HG02884 (cell line): ENCODE measurements around the gene ELOVL3.
"Not testable (repeated sequence)": the region's sequence is repeated elsewhere in the genome, so short reads cannot be mapped to it uniquely, and the experiment has no call there.

Experiments used
- ATAC-seq: cut with Tn5 transposase; IDR thresholded peaks from one replicate; pipeline ENCODE4 v1.9.1; 2021; ENCODE audit warnings: mild to moderate bottlenecking, moderate library complexity; ENCODE audit not compliant: unreplicated experiment

The ELOVL3 gene, protein sequence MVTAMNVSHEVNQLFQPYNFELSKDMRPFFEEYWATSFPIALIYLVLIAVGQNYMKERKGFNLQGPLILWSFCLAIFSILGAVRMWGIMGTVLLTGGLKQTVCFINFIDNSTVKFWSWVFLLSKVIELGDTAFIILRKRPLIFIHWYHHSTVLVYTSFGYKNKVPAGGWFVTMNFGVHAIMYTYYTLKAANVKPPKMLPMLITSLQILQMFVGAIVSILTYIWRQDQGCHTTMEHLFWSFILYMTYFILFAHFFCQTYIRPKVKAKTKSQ

DNA sequence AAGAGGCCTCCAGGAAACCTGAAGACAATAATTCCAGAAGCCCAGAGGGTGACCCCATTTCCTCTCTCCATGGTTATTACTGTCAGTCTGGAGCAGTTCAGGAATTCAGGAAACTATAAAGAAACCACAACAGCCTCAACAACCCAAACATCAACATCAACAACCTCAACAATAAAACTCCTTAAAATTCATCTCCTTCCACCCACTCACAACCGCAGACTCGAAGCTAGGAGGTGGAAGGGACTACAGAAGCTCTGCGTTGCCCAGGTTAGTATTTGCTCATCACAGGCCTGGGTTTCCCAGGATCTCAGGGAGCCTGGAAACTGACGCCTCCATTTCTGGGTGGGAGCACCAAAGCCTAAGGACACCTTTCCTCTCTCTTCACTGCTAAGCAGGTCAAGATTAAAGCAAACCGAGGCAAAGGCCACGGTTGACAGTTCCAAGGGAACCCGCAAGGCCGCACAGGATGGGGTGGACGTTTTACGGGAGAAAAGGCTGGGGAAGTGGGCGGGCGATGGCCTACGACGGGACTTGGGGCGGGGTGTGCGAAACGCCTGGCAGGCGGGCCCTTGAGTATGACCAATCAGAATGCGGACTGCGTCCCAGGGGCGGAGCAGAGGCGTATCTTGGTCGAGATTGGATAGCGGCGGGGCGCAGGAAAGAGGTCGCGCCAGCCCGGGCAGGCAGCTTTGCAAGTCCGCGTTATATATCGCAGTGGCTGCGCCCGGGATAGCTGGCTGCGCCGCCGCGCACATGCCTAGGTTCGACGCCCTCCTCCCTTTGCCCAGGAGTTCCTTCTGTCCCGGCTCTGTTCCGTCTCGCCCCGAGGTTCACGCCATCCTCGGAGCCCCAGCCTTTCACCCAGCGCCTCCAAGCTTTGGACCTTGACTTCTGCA lies at the start of gene ELOVL3:
TSS of gene ELOVL3 (plus strand) at position 654 of the 896 bp plus-strand sequence. CDS start 250 bp downstream, outside the sequence.
- ATAC-seq, result peak; percentile 78

DNA sequence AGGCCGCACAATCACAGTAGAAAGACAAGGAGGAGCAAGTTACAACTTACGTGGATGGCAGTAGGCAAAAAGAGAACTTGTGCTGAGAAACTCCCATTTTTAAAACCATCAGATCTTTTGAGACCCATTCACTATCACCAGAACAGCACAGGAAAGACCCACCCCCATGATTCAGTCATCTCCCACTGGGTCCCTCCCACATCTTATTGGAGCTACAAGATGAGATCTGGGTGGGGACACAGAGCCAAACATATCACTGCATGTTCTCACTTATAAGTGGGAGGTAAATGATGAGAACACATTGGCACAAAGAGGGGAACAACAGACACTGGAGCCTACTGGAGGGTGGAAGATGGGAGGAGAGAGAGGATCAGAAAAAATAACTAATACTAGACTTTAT lies 41.5 kb upstream of the ELOVL3 start:
- no peak for ATAC-seq

DNA sequence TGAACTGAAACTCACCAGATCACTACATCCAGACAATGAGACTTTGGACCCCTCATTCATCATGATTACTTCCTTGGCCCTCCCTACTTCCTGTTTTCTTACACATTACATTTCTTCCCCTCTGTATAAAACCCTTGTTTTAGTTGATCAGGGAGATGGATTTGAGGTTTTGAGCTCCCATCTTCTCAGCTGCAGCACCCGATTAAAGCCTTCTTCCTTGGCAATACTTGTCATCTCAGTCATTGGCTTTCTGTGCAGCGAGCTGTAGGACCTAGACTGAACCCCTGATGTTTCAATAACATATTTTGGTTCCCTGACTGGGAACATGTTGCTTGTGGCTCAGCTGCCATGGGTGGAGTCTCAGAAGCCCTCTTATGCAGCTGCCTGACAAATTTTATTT lies 40.8 kb upstream of the ELOVL3 start:
- no peak for ATAC-seq

DNA sequence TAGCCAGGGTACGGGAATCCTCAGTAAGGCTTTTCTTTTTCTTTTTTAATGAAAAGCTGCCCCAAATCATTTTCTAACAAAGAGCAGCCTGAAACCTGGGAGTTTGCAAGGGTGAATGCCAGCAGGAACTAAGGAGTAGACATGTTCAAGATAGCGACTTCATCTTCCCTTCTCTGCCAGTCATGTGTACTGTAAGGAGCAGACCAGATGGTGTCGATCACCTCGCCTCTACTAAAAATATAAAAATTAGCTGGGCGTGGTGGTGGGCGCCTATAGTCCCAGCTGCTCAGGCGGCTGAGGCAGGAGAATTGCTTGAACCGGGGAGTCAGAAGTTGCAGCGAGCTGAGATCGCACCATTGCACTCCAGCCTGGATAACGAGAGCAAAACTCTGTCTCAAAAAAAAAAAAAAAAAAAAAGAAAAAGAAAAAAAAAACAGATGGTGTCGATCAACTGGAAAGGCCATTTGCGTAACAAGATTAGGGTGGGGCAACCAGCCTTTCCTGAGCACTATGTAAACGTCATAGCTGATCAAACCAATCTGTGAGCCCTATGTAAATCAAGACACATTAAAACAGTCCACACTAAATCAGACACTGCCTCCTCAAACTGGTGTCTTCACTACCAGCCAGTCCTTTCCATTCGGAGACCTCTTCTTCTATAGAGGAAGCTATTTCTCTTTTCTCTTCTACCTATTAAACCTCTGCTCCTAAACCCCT lies 40.1 kb upstream of the ELOVL3 start:
- ATAC-seq, result no peak

DNA sequence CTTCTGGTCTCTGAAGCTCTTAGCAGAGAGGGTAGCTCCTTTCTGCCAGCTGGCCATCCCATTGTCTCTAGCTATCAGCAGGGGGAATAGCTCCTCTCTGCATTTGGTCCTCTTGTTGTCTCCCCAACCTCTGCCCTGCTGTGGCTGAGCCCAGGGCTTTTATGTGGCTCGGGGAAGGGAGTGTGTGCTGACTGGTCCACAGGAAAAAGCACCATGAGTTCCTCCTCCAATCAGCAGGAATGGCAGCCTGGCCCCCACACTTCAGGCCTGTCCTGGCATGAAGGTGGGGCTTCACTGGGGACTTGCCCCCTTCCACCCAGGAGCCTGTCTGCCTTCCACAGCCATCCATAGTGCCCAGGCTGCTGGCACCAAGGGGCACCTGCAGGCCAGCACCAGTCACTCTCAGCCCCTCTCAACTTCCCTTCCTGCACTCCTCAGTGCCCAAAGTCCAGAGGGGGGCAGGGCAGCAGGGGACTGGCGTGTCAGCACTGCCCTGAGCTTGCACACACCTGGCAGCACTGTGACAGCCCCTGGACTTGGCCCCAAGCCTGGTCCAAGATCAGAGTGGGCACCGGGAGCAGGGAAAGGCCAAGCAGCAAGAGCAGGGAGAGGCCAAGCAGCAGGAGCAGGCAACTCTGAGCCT lies 37.7 kb upstream of the ELOVL3 start:
- ATAC-seq, result no peak

DNA sequence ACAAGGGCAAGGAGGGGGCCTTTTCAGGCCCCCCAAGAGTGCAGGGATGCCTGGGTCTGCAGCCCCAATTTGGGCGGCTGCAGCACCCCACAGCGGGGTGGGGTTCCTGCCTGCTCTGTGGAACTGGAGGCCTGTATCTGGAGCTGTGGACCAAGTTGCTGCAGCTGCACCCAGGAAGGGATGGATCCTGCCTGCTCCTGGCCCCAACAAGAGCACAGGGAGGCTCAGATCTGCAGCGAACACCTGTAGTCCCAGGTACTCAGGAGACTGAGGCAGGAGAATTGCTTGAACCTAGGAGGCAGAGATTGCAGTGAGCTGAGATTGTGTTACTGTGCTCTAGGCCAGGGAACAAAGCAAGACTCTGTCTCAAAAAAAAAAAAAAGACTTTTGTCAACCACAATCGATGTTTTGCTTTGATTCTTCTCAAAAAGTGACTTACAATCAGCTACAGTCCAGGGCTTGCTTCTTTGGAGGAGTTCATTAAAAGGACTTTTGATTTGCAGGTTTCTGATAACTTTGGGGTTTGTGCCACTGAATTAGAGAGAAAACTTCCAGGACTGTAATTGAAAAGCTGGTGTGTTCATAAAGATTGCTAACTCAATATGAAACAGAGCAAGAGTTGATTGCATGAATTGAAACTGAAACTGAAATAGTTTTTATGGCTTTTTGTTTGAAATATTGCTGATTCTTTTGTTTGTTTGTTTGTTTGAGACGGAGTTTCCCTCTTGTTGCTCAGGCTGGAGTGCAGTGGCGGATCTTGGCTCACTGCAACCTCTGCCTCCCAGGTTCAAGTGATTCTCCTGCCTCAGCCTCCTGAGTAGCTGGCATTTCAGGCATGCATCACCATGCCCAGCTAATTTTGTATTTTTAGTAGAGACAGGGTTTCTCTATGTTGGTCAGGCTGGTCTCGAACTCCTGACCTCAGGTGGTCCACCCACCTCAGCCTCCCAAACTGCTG lies 36.9 kb upstream of the ELOVL3 start:
- ATAC-seq, result not testable (repeated sequence)

- ATAC-seq, result no peak
These were observed 34.1 kb upstream of the ELOVL3 start for GRCh38 chr10:102191956-102192355.

DNA sequence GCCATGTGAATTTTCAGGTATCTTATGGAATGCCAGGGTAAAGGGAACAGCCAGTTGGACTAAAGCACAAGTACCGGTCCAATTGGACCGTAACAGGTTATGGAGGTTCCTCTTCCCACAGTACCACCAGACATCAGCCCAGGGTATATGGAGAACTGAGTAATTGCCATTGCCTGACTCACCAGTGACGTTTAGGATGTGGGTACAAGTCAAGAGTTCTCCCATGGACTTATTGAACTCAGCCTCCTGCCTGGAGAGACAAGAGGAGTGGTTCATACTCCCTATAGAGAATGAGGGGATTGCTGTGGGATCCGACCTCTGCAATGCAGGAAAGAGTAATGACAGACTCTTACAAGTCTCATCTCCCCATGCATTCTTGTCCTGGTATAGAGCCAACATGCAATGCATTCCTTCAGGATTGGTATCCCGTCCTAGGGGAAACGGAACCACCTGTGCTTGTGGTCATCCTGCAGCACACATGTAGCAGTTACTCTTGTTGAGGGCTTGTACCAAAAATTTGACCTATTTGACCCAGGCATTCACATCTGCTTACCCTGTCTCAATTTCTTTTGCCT lies 30.7 kb upstream of the ELOVL3 start:
- no peak for ATAC-seq

GRCh38 chr10:102196893-102197292 lies 29.2 kb upstream of the ELOVL3 start:
- no peak for ATAC-seq

DNA sequence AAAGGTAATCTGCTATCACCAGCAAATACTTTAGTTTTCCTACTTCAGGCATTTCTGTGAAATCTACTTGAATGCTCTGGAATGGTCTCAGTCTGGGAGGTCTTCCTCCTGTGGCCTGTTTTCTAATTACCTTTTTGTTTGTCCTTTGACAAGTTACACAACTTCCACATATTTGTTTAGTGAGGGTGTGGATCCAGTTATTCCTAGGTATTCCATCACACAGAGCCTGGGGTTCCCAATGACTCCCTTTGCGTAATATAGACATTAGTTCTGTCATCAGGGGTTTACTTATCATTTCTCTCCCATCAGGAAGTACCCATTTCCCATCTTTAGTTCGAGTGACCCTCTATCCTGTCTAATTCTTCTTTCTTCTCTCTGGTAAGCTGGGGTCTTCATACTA lies 28.1 kb upstream of the ELOVL3 start:
- no peak for ATAC-seq

GRCh38 chr10:102200751-102201640 lies 25.1 kb upstream of the ELOVL3 start:
- ATAC-seq, result no peak

GRCh38 chr10:102202386-102202785 lies 23.7 kb upstream of the ELOVL3 start:
- no peak for ATAC-seq

- no peak for ATAC-seq
These were observed 17.6 kb upstream of the ELOVL3 start for GRCh38 chr10:102208311-102209035.

- no peak for ATAC-seq
These were observed 14.3 kb upstream of the ELOVL3 start for GRCh38 chr10:102211615-102212299.

DNA sequence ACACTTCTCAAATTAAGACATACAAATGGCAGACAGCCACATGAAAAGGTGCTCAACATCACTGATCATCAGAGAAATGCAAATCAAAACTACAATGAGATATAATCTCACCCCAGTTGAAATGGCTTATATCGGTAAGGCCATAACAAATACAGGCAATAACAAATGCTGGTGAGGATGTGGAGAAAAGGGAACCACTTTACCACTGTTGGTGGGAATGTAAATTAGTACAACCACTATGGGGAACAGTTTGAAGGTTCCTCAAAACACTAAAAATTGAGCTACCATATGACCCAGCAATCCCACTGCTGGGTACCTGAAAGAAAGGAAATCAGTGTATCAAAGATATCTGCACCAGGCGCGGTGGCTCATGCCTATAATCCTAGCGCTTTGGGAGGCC lies 12.5 kb upstream of the ELOVL3 start:
- not testable (repeated sequence) for ATAC-seq

DNA sequence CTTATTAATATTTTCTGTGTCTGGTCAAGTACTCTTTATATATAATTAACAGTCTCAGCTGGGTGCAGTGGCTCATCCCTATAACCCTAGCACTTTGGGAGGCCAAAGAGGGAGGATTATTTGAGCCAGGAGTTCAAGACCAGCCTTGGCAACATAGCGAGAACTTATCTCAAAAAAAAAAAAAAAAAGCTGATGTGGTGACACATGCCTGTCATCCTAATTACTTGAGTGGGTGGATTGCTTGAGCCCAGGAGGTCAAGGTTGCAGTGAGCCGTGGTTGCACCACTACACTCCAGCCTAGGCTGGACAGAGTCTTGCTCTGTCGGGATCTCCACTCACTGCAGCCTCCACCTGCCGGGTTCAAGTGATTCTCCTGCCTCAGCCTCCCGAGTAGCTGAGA lies 6.7 kb upstream of the ELOVL3 start:
- no peak for ATAC-seq

GRCh38 chr10:102220612-102221011 lies 5.5 kb upstream of the ELOVL3 start:
- ATAC-seq, result no peak
